ENCODE measurements around the gene RAD51B.

The RAD51B gene

DNA sequence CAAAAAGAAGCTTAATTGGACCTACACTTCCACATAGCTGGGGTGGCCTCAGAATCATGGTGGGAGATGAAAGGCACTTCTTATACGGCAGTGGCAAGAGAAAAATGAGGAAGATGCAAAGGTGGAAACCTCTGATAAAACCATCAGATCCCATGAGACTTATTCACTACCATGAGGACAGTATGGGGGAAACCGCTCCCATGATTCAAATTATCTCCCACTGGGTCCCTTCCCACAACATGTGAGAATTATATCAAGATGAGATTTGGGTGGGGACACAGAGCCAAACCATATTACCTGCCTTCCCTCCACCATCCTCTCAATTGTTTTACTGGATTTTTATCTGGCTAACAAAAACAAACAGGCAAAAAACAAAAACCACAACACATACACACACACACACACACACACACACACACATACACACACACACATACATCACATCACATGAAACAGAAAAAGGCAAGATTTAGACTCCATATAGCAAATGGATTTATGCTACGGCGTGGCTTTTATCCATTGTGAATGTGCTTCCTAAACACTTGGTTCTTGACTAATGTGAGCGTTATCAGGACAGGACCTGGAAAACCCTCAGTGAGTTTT is 906.6 kb downstream of the RAD51B start:
- no peak for DNase-seq

GRCh38 chr14:68727315-68728047 is 907.9 kb downstream of the RAD51B start:
- DNase-seq: no peak

DNA sequence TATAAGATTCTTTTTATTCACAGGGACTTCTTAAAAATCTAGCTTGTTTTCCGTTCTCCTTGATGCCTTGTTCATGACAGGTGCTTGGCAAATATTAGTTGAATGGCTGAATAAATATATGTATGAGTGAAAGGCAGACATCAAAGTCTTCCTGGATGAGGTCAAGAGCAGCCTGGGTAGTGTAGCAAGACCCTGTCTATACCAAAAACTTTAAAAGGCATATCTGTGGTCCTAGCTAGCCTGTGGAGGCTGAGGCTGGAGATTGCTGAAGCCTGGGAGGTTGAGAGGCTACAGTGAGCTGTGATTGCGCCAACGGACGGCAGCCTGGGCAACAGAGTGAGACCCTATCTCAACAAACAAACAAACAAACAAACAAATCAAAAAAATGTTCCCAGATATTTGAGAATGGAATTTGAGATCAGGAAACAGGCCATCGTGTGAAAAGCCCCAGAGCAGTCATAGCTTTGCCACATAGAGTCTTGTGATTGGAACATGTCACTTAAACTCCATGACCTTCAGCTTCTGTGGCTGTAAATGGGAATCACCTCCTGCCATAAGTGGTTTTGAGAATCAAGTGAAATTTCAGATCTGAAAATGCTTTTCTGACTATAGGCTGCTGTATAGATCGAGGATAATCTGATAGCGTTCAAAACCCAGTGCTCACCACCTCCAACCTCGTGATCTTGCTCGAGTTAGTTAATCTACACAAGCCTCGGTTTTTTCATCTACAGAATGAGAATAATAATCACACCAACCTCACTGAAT is 908.9 kb downstream of the RAD51B start:
- DNase-seq: no peak

- no peak for DNase-seq
Measured at GRCh38 chr14:68729556-68729955, 910.0 kb downstream of the RAD51B start.

DNA sequence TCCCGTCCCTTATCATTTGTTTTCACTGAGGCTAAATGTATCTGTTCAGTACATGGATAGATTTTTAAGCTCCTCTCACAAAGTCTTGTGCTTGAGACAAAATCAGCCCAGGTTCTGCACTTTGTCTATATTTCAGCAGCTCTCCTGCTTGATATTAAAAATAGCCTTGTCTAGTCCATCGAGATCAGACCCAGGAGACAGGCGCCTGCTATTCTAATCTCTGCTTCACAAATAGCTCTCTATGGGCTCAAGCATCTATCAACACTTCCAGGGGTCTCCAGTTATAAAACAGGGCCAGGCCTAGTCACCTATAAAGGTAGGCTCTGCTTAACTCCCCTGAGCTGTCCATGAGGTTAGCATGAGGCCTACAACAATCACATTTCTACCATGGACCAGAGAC is 910.8 kb downstream of the RAD51B start:
- DNase-seq: no peak

- DNase-seq: no peak
Measured at GRCh38 chr14:68730811-68731425, 911.3 kb downstream of the RAD51B start.

GRCh38 chr14:68733086-68733914 is 913.7 kb downstream of the RAD51B start:
- DNase-seq: peak; percentile 18

DNA sequence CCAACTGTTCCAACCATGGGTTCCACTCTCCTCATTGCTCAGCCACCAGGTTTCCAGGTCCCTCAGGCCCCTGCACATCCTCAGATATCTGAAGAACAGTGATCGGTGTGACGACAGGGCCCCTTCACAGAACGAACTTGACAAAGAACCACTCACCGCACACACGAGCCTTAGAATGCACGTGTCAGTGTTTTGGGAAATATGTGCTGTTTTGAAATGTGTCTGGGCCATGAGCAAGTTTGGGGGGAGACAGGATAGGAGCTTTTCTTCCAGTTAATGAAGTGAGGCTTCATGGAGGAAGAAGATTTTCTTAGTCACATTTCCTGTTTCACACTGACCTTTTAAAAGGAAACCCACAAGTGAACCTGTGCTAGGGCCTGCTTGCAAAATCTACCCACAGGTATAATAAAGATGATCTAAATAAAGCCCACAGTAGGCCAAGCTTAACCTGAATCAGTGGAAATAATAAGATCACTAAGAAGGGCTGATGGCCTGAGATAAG is 914.7 kb downstream of the RAD51B start:
- peak; percentile 72 for DNase-seq

DNA sequence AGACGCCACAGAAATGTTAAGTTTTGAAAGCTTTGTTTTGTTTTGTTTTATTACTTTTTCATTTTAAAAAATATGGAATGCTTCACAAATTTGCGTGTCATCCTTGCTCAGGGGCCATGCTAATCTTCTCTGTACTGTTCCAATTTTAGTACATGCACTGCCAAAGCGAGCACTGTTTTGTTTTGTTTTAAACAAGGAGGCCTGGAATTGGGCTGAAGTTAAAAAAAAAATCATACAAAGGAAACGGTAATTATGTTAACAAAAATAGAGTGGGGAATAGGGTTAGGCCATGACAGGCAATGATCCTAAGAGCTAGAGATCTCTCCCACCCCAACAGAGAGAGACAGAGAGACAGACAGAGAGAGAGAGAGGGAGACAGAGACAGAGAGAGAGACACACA is 916.3 kb downstream of the RAD51B start:
- DNase-seq: no peak

DNA sequence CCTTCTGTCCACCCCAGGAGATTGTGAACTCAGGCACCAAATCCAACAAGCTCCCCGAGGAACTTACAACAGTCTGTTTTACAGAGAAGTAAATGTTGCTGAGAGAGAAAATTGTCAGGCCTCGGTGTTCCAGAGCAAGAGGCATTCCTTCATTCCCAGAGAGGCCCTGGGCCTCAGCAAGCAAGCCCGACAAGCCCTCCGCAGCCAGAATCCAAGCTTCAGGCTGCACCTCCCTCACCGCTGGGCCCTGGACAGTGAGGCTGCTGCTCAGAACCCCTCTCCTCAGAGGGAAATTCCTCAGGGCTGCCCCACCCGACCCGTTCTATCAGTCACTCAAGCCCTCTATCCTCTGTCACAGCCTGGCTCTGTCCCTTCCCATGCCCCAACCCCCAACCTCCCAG is 916.9 kb downstream of the RAD51B start:
- no peak for DNase-seq

GRCh38 chr14:68737086-68737485 is 917.5 kb downstream of the RAD51B start:
- no peak for DNase-seq

DNA sequence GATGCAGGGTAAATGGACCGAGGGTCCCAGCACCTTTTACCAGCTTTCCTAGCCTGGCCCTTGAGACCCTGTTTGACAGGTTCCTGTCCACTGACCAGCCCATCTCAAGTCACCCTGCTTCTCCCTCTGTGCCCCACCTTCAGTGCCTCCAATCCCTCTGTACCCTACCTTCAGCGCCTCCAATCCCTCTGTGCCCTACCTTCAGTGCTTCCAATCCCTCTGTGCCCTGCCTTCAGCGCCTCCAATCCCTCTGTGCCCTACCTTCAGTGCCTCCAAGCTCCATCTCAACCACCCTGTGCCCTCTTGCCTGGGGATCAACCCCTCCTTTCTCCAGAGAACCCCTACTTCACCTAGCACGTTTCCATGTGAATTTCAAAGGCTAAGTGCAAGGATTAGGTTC is 919.0 kb downstream of the RAD51B start:
- no peak for DNase-seq

GRCh38 chr14:68739701-68740100 is 920.1 kb downstream of the RAD51B start:
- DNase-seq: no peak

GRCh38 chr14:68740788-68741476 is 921.4 kb downstream of the RAD51B start:
- DNase-seq: no peak

GRCh38 chr14:68741477-68741791 is 921.9 kb downstream of the RAD51B start:
- DNase-seq: no peak

DNA sequence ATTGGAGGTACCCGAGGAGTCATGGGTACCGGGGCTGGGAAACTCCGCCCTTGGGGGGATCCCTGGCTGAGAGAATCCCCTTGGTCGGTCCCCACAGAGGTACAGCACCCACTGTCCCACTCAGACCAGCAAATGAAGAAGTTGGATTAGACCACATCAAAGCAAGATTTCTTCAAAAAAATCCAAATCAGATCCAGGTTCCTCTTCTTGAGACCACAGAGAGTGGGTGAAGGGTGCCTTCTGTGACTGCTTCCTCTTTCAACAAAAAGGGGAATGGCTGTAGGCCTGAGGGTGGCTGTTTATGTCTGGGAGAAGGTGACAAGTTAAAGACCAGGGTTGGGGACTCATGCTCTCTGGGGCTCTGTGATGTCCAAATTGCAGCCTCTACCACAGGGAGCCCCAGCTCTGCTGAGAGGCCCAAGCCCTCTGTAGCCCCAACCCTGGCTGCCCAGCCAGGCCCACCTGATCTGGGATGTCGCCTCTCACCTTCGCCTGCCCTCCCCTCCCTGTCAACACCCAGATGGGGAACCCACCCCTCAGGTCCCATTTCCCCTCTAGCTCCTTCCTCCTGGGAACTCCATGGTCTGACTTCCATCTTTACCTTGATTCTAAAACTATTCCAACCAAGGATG is 922.4 kb downstream of the RAD51B start:
- DNase-seq: no peak

- DNase-seq: no peak
Measured at GRCh38 chr14:68744613-68745012, 925.0 kb downstream of the RAD51B start.

DNA sequence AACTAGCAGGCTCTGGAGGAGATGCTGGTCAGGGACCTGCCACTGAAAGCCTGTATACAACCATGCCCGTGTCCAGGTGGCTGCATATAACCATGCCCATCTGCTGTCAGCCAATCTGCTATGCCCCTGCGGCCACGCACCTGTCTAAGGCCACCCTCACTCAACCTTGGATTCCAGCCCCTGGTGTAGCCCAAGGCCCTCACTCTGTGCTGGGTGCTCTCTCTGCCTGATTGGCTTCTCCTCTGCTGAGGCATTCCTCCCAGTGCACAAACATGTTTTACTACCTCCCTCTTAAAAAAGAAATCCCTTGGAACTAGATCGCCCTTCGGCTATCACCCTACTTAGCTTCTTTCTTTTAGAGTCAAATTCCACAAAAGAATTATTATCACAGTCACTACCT is 927.8 kb downstream of the RAD51B start:
- DNase-seq: no peak

DNA sequence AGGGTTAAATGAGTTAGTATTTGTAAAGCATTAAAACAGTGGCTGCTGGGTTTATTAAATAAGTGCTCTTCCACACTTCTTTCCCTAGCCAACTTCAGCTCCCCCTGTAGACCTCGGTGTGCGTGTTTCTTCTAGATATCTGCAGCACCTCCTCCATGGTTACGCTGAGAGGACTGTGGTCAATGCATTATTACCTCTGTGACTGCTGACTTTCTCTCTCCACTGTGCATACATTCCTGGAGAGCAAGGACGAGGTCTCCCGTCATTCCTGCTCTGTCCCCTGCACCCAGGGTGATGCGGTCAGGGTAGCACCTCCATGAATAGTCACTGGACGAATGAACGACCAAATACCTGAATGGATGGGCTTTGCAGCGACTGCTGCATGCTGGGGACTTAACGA is 928.7 kb downstream of the RAD51B start:
- no peak for DNase-seq

DNA sequence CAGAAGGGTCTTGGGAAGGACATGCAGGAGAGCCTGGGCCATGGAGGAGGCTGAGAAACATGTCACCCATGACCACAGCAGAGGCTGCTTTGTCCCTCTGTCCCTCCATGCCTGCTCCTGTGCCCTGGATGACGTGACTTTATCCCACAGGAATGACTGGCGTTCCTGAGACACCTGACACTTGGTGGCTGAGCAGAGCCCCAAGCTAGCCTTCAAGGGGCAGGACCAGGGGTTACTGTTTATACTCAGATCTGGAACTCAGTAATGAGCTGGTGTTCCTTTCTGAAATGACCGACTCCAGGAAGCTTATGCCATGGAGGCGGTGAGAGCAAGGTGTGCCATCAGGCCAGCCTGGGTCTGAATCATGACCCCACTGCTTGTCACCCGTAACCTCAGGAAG is 929.1 kb downstream of the RAD51B start:
- no peak for DNase-seq

All from CD4-positive, alpha-beta T cell treated with Interleukin-6 for 4 hours (primary cell).